T-helper 22 cell (primary cell): Measurements from ENCODE around the gene NBDY.
A peak's percentile ranks its signal among the peaks of the same experiment; 100 is the strongest.
"Not testable (repeated sequence)": the region's sequence is repeated elsewhere in the genome, so short reads cannot be mapped to it uniquely, and the experiment has no call there.

Experiments used
- DNase-seq: peaks from one replicate; pipeline ENCODE4 v3.0.0-alpha.2; 2020; ENCODE audit warnings: low read depth

Gene NBDY

DNA sequence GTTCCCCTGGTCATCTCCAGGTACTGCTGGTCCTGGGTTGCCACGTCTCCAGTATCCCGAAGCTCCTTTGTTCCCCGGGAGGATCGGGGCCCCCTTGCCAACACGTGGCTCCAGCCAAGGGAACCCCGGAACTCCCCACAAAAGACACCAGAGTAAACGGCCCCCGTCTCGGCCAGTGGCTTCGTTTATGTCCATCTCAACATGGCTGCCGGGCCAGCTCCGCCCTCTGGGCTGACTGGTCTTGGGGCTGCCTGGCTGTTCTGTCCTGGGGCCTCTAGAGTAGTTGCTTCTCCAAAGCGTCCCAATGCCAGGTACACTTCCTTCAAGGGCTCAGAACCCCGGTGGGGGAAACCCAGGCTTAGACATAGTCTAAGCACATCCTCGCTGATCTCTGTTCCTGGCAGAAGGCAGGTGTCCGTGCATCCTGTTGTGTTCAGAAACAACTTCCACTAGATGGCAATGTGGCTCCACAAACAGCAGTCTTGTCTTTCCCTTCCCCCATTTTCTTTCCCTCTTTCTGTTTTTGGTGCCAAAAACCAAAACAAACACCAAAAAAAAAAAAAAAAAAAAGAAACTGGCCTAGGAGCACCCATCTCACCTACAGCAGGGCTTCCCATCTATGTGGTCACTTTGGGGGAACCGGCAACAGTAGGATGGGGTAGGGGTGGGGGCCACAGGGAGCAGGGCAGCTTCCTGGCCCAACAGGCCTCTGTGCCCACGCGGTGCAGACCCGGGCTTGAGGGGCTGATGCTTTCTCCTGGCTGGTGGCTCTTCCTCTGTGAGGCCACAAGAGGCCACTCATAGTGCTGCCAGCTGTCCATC lies 35.3 kb downstream of the NBDY start:
- DNase-seq = peak; percentile 71

GRCh38 chrX:56764975-56765791 lies 36.1 kb downstream of the NBDY start:
- DNase-seq = no peak

DNA sequence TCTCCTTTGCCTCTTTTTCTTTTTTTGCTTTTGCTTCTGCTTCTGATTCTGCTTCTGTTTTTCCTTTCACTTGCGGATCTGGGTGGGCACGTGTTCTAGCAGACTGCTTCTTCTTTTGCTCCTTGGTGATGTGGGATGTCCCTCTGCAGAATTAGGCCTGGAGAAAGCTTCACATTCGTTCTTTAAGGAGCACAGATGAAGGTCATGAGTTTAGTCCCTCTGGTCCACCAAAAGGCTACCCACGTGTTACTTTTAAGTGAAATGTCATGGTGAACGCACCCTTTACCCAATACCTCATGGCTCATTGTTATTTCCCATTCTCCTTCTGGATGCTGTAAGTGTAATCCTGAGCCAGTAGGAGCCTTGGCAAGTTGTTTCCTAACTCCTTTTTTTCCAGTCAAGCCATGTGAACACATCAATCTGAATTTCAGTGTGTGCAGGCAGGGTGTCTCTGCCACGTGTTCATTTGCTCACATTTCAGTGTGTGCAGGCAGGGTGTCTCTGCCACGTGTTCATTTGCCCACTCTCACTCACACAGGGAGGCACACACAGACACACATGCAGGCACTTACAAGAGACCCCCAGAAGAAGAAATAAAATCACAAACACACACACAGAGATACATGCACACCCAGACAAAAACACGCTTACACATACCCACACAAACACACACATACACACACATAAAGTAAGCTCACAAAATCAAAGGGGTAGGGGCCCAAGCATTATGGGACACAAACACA lies 36.9 kb downstream of the NBDY start:
- no peak for DNase-seq

- DNase-seq = no peak
Observed at GRCh38 chrX:56766554-56767347, 37.7 kb downstream of the NBDY start.

- DNase-seq = peak; percentile 26
Observed at GRCh38 chrX:56767348-56768119, 38.5 kb downstream of the NBDY start.

- not testable (repeated sequence) for DNase-seq
Observed at GRCh38 chrX:56768120-56768660, 39.1 kb downstream of the NBDY start.

DNA sequence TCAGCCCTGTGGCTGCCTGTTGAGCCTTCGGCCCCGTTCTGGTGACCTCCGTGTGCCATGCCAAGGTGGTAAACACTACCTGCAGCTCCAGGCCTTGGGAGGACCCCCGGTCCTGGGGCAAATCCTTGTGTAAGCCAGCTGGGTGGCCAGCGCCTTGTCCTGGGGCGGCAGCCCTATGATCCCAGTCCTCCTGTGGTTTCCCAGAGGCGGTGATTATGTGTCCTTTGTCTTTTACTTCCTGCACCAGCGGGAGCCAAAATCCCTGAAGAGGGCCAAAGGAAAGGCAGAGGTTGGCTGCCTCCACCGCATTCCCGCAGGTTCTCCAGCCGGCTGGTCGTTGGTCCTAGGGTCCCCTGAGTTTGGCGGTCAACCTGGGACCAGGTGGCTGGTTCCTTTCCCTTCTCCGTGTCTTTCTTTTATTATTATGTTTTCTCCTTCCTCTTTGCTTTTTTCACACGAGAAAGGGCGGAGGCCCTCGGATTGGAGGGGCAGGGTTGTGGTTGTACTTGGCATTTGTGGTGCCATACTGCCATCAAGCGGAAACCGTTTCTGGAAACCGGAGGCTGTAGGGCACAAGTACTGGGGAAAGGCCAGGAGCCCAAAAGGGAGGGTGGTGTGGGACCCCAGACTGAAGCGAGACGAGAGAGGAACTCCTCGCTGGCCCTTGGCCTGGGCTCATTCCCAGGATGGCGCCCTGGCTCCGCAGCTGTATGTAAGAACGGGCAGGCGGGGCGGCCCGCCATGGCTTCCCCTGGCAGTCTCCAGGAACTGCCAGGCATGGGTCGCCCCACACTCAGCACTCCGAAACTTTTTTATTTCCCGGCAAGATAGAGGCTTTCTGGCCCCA lies 43.9 kb downstream of the NBDY start:
- DNase-seq = not testable (repeated sequence)

- not testable (repeated sequence) for DNase-seq
Observed at GRCh38 chrX:56773522-56774060, 44.5 kb downstream of the NBDY start.

DNA sequence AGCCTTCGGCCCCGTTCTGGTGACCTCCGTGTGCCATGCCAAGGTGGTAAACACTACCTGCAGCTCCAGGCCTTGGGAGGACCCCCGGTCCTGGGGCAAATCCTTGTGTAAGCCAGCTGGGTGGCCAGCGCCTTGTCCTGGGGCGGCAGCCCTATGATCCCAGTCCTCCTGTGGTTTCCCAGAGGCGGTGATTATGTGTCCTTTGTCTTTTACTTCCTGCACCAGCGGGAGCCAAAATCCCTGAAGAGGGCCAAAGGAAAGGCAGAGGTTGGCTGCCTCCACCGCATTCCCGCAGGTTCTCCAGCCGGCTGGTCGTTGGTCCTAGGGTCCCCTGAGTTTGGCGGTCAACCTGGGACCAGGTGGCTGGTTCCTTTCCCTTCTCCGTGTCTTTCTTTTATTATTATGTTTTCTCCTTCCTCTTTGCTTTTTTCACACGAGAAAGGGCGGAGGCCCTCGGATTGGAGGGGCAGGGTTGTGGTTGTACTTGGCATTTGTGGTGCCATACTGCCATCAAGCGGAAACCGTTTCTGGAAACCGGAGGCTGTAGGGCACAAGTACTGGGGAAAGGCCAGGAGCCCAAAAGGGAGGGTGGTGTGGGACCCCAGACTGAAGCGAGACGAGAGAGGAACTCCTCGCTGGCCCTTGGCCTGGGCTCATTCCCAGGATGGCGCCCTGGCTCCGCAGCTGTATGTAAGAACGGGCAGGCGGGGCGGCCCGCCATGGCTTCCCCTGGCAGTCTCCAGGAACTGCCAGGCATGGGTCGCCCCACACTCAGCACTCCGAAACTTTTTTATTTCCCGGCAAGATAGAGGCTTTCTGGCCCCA lies 49.3 kb downstream of the NBDY start:
- not testable (repeated sequence) for DNase-seq

GRCh38 chrX:56778924-56779468 lies 50.0 kb downstream of the NBDY start:
- DNase-seq = not testable (repeated sequence)

- not testable (repeated sequence) for DNase-seq
Observed at GRCh38 chrX:56780681-56781649, 51.9 kb downstream of the NBDY start.

- DNase-seq = no peak
Observed at GRCh38 chrX:56782352-56782751, 53.3 kb downstream of the NBDY start.

- no peak for DNase-seq
Observed at GRCh38 chrX:56782791-56783449, 53.9 kb downstream of the NBDY start.

DNA sequence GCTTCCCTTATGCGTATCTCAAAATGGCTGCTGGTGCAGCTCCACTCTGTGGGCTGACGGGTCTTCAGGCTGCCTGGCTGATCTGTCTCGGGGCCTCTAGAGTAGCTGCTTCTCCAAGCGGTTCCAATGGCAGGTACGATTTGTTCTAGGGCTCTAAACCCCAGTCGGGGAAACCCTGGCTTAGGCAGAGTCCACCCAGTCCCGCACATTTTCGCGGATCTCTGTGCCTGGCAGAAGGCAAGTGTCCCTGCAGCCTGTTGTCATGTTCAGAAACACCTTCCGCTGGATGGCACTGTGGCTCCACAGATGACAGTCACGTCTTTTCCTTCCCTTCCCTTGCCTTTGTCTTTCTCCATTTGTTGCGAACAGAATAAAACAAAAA lies 54.4 kb downstream of the NBDY start:
- peak; percentile 45 for DNase-seq

- DNase-seq = no peak
Observed at GRCh38 chrX:56783996-56784620, 55.1 kb downstream of the NBDY start.

- no peak for DNase-seq
Observed at GRCh38 chrX:56784666-56785065, 55.6 kb downstream of the NBDY start.
